NCI-H1436 (cell line): ENCODE measurements around the gene FIP1L1.

Experiments
- DNase-seq: peaks from one replicate; lab custom pipeline; 2025; lab: John Stamatoyannopoulos, UW

The FIP1L1 gene

DNA sequence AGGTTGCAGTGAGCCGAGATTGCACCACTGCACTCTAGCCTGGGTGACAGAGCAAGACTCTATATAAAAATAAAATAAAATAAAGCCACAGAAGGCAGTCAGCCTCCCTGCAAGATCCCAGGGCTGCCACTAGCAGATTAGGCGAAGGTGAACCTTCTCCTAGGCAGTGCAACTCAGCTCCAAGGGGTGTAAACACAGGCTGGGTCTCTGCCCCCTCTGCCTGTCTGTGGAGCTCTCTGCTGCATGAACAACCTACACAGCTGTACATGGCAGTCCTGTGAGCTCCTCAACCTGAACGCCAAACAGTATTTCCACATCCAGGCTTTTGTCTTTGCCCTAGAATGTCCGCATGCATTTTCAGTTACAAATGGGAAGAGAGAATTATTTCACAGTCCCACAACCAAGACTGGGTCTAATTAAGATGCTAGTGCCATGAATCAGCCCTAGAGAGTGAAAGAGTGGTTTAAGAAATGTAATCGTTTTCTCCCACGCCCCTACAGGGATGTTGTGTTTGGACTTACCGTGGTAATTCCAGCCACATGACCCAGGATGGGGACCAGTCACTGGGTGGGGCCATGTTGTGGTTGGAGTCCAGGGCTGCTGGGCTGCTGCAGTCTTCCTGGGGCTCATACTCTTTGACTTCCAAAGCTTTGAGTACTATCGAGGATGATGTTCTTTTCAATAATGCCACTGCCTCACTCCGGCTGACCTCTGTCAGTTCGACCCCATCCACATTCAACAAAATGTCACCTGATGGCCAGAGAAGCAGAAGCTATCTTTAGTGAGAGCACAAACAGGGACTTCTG lies 99.0 kb downstream of the FIP1L1 start:
- no peak for DNase-seq

DNA sequence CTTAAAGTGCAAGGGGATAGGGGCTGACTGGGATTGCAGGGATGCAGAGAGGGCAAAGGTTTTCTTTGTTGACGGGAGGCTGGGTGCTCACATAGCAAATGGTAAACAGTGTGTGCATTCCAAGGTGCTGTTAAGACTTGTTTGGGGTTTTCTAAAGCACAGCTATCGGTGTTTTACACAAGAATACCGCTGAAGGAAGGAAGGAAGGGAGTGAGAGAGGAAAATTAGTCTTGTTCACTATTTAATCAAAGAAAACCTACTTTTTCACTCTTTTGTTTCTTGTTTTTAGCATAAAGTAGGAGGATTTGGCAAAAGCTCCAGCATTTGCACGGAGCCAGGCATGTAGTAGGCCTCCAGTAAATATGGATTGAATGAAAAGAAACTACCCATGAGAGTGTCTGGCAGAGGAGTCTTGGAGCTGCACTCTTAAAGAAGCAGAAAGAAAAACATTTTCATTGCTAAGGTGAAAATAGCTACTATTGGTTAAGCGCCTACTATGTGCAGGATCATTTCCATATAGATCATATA lies 99.7 kb downstream of the FIP1L1 start:
- no peak for DNase-seq

DNA sequence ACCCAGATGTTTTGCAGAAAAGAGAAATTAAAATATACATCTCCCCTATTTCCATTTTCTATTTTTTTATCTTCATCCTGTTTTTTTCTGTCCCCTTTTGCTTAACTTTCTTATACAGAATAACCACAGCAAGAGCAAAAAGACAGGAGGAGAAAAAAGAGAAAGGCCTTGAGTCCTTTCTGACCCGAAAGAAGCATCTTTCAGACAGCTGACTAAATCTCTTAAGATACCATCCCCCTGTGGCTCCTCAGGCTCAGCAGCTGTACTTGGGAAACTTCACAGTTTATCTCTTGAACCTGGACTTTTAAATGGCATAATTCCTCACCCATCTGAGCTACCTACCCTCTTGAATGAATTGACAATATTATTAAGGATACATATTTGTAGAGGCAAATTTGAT lies 100.2 kb downstream of the FIP1L1 start:
- no peak for DNase-seq

DNA sequence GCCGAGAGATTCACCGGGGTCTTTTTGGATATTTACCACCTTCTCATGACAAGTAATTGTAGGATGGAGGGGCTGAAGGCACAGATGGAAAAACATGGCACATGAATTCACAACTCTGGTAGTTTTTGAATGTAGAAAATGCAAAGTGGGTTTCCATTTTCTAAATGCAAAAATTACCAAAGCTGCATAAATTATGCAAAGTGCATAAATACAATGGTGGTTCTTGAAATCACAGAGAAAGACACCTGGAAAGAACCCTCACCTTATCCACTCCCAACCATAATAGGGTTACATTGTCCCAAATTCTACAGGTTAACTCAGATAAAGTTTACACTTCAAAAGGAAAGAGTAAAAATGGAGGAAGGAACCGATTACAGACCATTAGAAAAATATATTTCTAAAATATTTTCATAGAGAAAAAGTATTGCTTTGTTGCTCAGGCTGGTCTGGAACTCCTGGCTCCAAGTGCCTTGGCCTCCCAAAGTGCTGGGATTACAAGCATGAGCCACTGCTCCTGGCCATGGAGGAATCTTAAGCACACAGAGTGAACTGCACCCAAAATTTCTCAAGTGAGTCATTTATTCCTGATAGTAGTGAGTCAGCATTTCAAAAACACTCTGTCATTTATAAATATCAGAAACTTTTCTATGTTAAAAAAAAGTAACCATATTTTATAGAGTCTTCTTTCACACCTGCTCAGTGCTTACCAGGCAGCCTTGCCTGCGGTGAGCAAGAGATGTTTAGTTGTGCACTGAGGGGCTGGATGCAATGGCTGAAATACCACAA lies 101.4 kb downstream of the FIP1L1 start:
- DNase-seq, result no peak

DNA sequence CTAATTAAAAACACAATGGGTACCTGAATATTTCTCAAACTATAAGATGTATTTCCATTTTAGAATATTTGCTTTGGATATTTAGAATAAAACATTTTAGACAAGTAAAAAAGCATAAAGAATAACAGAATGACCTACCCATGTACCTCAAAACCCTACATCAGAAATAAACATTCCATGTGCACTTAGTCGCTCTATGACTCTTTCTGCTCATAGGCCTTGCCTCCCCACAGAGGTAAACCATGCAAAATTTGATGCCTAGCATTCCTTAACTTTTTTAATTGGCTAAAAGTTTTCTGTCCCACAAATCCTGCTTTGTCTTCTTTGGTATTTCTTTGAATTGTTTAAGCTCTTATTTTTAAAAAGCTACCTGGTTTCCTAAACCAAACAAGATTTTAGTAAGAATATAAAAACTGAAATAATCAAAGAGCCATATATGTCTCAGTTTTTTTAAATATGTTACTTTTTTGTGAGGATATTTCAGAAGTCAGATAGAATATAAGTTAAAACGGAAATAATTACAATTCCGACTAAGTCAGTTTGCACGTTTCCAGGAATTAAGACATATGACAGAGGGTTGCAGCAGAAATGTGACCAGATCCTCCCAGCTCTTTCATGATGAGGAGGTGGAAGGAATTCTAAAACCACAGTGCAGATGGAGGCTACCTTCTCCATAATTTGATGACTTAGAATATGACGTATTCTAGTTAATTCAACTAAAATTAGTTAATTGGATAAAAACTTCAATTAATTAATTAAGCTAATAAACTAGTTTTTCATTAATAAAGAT lies 102.5 kb downstream of the FIP1L1 start:
- DNase-seq, result no peak

DNA sequence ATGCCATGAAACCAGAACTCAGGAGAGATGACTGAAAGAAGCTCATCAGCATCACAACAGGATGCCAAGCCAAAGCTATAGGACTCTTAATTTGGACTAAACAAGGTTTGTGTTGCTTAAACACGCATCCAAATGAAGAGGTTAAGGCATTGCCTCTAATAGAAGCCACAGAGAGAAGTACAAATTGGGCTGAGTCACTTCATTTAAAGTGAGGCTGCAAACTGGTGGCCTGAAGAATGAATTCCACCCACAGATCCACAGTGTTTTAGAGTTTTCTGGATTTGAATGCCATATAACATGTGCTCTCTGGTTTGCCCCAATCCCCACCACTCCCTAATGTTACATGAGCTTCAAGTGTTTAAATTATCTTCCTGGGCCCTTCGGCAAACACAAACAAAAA lies 103.5 kb downstream of the FIP1L1 start:
- DNase-seq, result no peak

DNA sequence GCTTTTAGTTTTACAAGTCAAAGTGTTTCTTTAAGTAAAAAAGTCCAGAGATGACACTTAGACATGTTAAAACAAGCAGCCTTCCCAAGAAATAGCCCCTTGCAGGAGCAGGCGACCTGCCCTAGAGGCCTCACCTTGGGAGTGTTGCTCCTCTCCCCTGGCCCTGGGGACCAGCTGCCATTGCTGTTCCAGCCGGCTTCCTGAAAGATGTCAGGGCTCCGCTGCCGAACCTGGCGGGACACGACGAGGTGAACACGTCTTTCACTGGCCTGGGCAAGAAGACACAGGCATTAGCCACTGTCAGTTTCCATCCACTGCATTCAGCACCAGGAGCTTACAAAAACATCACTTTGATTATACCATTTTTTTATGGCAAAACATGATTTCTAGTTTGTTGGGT lies 104.1 kb downstream of the FIP1L1 start:
- DNase-seq, result no peak

DNA sequence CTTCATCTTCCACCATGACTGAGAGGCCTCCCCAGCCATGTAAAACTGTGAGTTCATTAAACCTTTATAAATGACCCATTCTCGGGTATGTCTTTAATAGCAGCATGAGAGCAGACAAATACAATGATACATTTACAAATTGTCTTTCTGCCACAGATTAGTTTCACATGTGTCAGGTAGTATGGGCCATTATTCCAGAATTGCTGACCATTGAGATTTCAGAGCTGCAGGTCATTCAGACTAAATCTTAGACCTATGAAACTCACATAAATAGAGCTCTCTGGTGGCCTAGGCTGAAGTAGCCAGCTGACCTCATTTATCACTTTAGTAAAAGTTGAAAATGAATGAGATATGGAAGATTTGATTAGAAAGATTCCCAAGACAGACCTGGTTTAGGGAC lies 105.8 kb downstream of the FIP1L1 start:
- no peak for DNase-seq

DNA sequence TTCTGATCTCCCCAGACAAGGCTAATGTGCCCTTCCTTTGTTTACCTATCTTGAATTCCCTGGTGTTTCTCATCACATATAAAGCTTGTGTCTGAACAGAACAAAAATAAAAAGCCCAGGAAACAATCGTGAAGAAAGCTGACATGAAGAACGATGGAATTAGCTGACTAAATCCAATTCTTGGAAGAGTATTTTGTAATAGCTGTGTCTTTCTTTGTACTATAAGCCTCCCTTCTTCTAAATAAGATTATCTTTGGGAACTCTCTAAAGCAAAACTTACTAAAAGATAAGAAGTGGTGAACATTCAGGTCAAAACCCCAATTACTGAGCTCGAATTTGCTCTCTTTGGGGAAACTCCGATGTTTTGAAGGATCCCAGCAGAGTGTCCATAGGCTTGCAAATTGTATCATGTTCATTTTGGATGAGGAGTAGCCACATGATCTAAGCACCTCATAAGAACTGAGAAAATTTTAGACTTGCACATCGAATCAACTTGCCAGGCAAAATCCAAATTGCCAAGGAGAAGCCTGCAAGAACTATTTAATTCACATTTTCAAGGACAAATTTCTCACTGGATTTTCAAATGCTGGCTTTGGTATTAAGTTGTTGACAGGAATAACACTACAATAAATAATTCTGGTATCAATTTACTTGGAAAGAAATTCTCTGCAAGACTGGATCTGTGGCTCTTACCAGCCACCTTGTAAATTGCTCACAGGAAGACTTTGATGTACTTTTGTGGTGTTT lies 107.6 kb downstream of the FIP1L1 start:
- DNase-seq, result no peak

DNA sequence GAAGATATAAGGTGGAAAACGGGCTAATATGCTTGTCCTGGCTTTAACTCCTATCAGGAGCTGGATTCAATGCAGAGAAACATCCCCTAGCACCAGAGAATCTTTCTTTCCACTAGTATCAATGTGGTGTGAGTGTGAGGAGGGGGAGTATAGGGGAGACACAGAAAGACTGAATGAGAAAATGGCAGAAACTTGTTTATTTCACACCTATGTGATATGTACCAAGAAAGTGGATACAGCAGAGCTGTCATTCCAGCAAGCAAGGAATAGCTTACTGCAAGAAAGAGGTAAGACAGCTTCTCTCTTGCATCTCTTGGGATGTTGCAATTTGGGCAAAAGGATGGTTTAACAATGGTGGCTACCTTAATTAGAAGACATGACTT lies 108.2 kb downstream of the FIP1L1 start:
- DNase-seq, result no peak

DNA sequence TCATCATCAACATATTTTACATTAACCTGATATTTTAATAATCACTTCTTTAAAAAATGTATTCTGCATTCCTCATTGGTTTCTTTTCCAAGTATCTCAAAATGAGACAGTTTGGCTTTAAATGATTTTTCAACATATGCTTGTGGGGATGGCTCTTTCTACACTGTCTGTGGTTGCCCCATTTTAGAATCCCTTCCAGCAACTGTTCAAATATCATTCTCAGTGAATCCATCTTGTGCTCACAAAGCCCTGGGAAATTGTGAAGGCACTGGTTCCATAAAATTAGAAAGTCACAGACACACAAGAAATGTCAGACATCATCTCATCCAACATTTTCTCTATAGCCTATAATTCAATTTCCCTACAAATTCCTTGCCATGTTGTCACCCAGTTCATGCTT lies 110.3 kb downstream of the FIP1L1 start:
- no peak for DNase-seq

DNA sequence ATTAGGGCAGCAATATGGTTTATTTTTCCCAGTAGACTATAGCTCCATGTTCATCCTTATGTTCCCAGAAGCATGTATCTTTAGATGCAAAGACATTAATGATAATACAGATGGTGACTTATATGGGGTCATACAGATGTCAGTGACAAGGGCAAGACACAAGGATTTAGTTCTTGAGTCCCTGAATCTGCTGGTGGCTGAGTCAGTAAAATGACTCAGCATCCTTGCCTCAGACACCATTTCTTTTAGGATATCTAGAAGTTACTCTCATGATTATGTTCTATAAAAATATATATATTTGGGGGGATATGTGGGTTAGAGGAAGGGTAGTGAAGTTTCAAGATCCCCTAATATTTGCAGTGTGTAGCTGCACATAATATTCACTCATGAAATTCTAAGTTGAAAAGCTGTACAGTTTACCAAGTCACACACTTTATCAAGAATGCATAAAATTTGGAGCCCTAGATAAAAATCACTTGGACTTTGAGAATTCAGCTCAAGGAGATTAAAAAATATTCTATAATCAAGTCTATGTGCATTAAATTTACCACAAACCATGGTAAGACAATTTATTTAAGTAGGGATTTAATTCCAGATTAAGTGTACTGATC lies 111.9 kb downstream of the FIP1L1 start:
- DNase-seq, result no peak

DNA sequence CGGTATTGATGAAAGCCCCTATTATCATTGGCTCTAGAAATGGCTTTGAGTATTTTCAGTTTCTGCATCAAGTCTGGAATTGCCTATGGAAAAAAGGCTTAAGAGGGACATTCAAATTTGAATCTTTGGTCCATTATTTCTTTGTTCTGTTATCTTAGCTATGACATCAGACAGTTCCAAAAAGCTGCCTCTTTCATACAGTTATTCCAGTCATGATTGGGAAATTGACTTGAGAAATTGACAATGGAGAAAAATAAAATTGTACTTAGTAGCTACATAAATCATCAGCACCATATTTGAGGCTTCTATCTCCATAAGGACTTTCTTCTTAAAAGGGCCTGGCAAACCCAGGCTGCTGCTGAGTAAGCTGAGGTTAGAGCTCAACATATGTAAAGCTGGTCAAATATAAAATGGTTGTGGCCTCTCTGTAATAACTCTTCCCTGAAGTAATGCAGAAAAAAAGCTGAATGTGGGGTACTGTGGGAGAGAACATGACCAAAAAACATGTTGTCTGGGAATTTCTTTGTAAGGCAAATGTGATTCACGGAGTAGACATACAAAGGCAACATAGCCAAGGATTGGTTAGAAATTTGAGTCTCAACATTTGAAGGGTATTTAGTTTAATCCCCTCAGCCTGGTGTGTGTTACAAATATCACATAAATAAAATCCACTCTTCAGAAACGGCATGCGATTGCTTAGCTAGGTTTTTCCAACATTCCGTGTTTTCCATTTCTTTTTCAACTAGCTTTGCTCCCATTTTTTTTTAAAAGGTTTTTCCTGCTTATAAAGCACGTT lies 112.9 kb downstream of the FIP1L1 start:
- DNase-seq, result no peak

DNA sequence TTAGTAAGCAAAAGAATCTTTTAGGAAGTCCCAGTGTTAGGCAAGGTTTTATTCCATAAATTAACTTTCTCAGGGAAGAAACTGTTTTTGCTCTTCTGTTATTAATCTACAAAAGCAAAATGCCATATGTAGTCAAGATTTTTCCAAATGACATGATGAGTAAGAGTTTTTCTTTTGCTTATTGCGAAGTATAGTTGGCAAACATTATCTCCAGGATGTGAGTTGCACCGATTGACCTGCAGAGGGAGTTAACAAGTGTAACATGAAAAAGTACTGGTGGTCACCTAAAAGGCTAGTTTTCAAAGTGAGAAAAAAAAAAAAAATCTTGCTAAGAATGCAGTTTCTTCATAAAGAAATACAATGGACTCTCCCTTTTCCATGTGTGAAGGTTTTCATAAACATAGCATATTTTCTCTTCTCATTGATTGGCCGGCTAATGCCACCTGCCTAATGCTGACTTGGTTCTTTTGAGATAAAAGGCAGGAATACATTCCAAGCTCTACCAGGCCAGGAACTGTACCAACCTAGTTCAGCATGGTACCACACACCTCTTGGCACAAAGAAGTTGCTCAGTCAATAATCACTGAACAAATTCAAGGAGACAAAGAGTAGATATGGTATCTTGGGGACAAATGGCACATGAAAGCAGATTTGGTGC lies 113.7 kb downstream of the FIP1L1 start:
- peak; percentile 10 for DNase-seq

DNA sequence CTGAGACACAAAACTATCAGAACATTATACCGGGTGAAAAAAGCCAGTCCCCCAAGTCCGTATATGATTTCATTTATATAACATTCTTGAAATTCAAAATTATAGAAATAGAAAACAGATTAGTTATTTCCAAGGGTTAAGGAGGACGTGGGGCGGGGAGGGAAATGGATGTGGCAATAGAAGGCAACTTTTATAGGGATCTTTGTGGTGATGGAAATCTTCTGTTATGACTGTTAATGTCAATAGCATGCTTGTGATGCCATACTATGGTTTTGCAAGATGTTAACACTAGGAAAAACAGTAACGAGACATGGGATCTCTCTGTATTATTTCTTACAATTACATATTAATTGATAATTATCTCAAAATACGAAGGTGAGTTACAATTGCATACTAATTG lies 117.4 kb downstream of the FIP1L1 start:
- no peak for DNase-seq

DNA sequence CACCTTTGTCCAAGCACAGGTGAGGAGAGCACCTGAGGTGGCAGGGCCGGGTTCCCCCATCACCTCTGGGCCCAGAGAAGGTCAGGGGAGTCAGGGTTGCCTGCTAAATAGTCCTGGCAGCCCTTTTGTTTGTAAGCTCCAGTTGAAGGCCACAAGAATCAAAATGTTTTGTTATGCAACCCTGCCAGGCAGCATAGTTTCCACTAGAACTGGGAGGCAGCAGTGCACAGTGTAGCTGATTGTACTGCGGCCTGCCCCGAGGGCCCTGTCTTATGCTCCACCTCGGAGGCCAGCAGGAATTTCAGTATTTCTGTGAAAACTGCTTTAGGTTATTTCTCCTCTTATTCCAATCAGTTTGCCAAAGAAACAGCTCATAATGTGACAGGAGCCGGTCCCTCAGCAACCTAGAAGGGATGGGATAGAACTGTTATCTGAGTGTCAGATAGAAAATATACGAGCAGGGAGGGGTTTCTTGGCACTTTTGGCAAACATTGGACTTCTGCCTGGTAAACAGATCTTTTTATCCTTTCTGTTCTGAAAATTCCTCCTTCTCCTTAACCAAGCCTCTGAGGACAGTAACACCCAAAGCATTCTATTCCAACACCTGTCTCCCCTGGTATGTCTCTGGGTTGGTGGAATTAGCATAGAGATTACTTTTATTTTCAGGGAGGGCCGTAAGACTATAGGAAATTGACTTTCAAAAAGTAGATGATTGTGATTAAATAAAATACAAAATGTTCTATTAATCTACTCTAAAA lies 120.2 kb downstream of the FIP1L1 start:
- no peak for DNase-seq

DNA sequence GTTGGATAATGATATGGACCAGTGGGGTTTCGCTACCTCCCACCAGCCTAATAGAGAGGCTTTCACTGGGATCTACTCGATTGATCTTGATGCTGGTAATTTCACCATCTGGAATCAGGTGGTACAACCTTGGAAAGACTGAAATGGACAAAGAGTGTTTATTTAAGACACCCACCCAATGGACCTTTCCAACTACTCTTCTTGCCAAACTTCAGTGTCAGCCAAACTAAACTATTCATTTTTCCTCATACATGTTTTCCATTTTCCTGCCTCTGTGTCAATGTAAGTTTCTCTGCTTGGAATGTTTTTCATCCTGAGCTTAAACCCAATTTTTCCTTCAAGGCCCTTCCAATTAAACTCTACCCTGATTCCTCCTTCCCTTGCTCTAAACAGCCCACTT lies 121.3 kb downstream of the FIP1L1 start:
- DNase-seq, result no peak

DNA sequence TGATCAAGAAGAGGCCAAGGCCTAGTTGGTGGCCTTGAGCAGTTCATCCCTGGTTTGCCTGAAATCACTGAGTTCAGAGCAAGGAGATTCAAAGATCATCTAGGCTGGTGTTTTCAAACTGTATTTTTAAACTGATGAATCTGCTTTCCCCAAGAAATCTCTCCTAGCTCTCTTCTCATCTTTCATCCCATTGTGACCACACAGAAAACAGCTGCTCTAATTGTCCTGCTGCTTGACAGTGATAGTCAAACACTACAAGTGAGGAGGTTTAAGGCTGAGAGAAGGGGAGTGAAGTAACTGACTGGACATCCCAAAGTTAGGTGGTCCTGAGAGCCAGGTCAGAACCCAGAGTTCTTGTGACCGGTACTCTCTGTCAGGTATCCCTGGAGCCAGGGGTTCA lies 122.3 kb downstream of the FIP1L1 start:
- no peak for DNase-seq

DNA sequence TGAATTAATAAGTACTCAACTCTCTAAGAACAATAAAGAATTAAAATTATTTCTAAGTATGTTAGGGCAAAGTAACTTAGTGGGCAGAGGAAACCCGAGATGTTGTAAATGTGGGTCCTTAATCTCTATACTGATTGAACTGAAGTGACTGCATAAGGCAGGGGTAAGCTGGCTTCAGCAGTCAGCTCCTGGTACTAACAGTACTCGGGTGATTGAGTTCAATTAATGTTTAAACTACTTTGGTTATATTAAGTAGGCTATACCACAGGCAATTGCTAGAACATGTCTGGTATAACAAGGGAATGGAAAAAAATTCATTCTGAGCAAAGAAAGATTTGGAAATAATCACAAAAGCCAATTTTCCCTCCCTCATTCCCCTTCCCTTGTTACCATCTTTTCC lies 123.1 kb downstream of the FIP1L1 start:
- no peak for DNase-seq
